LoVo (cell line): Measurements from ENCODE around the gene ACTR1B.
"Not testable (repeated sequence)": the region's sequence is repeated elsewhere in the genome, so short reads cannot be mapped to it uniquely, and the experiment has no call there.

Experiments
- DNase-seq: peaks from one replicate; pipeline ENCODE4 v3.0.0-alpha.2; 2016; ENCODE audit warnings: low spot score

The ACTR1B gene

DNA sequence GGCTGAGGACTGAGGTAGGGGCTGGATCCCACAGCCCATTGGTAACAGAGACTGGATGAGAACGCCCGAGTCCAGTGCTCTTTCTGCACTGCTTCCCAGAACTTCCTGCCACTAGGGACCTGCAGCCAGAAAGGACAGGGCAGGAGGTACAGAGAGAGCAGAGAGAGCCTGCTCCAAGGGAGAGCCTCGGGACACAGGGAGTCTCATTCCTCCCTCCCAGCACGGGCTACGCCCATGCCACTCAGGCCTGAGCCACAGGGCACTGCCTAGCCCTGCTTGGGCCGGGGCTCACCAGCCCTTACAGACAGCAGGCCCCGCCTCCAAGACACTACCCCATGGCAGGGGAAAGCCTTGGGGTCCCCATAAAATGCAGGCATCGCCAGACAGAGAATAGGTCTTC, 48.1 kb downstream of the ACTR1B start:
- DNase-seq = not testable (repeated sequence)

GRCh38 chr2:97611895-97612294, 51.9 kb downstream of the ACTR1B start:
- not testable (repeated sequence) for DNase-seq

DNA sequence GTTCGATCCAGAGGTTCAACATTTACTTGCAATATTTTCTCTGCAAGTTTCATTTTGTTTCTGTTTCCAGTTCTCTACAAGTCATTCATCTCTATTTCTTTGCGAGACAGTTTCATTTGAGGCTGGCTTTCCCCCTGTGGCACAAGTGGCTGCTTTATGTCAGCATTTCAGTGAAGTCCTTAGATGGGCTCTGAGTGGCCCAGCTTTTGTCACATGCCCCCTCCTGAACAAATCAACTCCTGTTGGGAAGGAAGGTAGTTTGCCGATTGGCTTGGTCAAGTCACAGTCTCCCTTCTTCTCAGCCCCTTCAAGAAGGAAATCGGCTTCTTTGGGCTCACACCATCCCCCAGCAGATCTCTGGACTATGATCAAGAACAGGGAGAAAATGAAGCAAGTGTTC, 55.1 kb downstream of the ACTR1B start:
- not testable (repeated sequence) for DNase-seq
